Prostate gland (tissue), 2 donors: ENCODE measurements around the gene CIRBP.

Experiments used
- CTCF ChIP-seq, 4 experiments: fragments of 200-600 bp in 2 of 4; fragments of 450-650 bp in 2 of 4; sonication (generic) in 2 of 4; IDR thresholded peaks; 1 replicate in 3 of 4; 2 replicates in 1 of 4; pipeline ENCODE4 v1.5.1; 2016 to 2019; ENCODE audit warnings: antibody characterized with exemption in 4 of 4, mild to moderate bottlenecking in 2 of 4, moderate library complexity in 2 of 4
- POLR2AphosphoS5 ChIP-seq: sonication (generic); formaldehyde crosslinking; IDR thresholded peaks from one replicate; pipeline ENCODE4 v1.6.1; 2017; ENCODE audit warnings: antibody characterized with exemption

- TF ChIP-seq CTCF (IDR thresholded peaks at IDR 0.05), result no peak
- no peak for TF ChIP-seq POLR2AphosphoS5
Observed at GRCh38 chr19:1286487-1287353, 17.6 kb downstream of the CIRBP start.
